ENCODE results near the gene RSPH6A. TPM values are rescaled to one million over a fixed set of nuclear protein-coding genes. Genes with fewer than 3 reads are reported as not detected.
A peak's percentile ranks its signal among the peaks of the same experiment; 100 is the strongest.

The RSPH6A gene
- total RNA-seq, 2 experiments from 2014 or later = 0.17 TPM; not detected in 1

GRCh38 chr19:45848922-45849321 is 33.8 kb upstream of the RSPH6A start:
- intact Hi-C loops (cut with micrococcal nuclease) = no loop called here
- Mint-ChIP-seq H3K4me1 (ENCODE audit: low read depth) (no peaks in the 10 kb centered on the region), H3K36me3 (ENCODE audit: low read depth) (peaks cover 54% of the 10 kb centered on the region), H3K27me3 (ENCODE audit: low read depth) (no peaks in the 10 kb centered on the region), H3K27ac (no peak overlapping the region), H3K4me3 (no peak overlapping the region), H3K9me3 (no peaks in the 10 kb centered on the region)
- no peak for DNase-seq
- CTCF ChIA-PET = interaction anchor here (0.8 to 2.4 kb wide), 2 partner anchors 32 to 34 kb away, joined by 3 to 5 read pairs; no protein-coding TSS in a partner anchor

- Mint-ChIP-seq H3K9me3 (no peaks in the 10 kb centered on the region), H3K36me3 (ENCODE audit: low read depth) (peaks cover 59% of the 10 kb centered on the region), H3K27me3 (ENCODE audit: low read depth) (no peaks in the 10 kb centered on the region), H3K27ac (no peak overlapping the region), H3K4me1 (ENCODE audit: low read depth) (no peaks in the 10 kb centered on the region), H3K4me3 (no peak overlapping the region)
- CTCF ChIA-PET = no interaction called here
- DNase-seq = no peak
- intact Hi-C loops (cut with micrococcal nuclease) = no loop called here
Measured at GRCh38 chr19:45847663-45848062, 32.6 kb upstream of the RSPH6A start.

GRCh38 chr19:45842198-45842597 is 27.1 kb upstream of the RSPH6A start:
- H3K36me3 Mint-ChIP-seq (ENCODE audit: low read depth) = peaks cover 65% of the 10 kb centered on the region
- no peaks in the 10 kb centered on the region for H3K9me3 Mint-ChIP-seq
- no peaks in the 10 kb centered on the region for H3K27me3 Mint-ChIP-seq (ENCODE audit: low read depth)
- no peak overlapping the region for H3K4me3 Mint-ChIP-seq
- CTCF ChIA-PET = no interaction called here
- intact Hi-C loops (cut with micrococcal nuclease) = no loop called here
- H3K27ac Mint-ChIP-seq = no peak overlapping the region
- no peak for DNase-seq
- no peaks in the 10 kb centered on the region for H3K4me1 Mint-ChIP-seq (ENCODE audit: low read depth)

- no peaks in the 10 kb centered on the region for H3K9me3 Mint-ChIP-seq
- CTCF ChIA-PET = no interaction called here
- intact Hi-C loops (cut with micrococcal nuclease) = no loop called here
- no peak overlapping the region for H3K27ac Mint-ChIP-seq
- H3K27me3 Mint-ChIP-seq (ENCODE audit: low read depth) = no peaks in the 10 kb centered on the region
- peaks cover 50% of the 10 kb centered on the region for H3K36me3 Mint-ChIP-seq (ENCODE audit: low read depth)
- no peaks in the 10 kb centered on the region for H3K4me1 Mint-ChIP-seq (ENCODE audit: low read depth)
- no peak for DNase-seq
- H3K4me3 Mint-ChIP-seq = no peak overlapping the region
Measured at GRCh38 chr19:45834970-45835369, 19.9 kb upstream of the RSPH6A start.

- H3K36me3 Mint-ChIP-seq (ENCODE audit: low read depth) = peaks cover 47% of the 10 kb centered on the region
- DNase-seq = no peak
- H3K4me3 Mint-ChIP-seq = no peak overlapping the region
- intact Hi-C loops (cut with micrococcal nuclease) = no loop called here
- no peaks in the 10 kb centered on the region for H3K9me3 Mint-ChIP-seq
- H3K4me1 Mint-ChIP-seq (ENCODE audit: low read depth) = peaks cover 2% of the 10 kb centered on the region
- H3K27me3 Mint-ChIP-seq (ENCODE audit: low read depth) = no peaks in the 10 kb centered on the region
- H3K27ac Mint-ChIP-seq = no peak overlapping the region
- CTCF ChIA-PET = no interaction called here
Measured at GRCh38 chr19:45828945-45829344, 13.8 kb upstream of the RSPH6A start.

- DNase-seq = no peak
- Mint-ChIP-seq H3K4me3 (no peak overlapping the region), H3K36me3 (ENCODE audit: low read depth) (peaks cover 47% of the 10 kb centered on the region), H3K4me1 (ENCODE audit: low read depth) (peaks cover 2% of the 10 kb centered on the region), H3K27ac (peak overlapping the region; percentile 21), H3K27me3 (ENCODE audit: low read depth) (no peaks in the 10 kb centered on the region), H3K9me3 (no peaks in the 10 kb centered on the region)
- intact Hi-C loops (cut with micrococcal nuclease) = no loop called here
- CTCF ChIA-PET = interaction anchor here (1.6 kb wide), 1 partner anchor 15 kb away, joined by 4 read pairs; no protein-coding TSS in a partner anchor
Measured at GRCh38 chr19:45828523-45828922, 13.4 kb upstream of the RSPH6A start.

- H3K27me3 Mint-ChIP-seq (ENCODE audit: low read depth) = no peaks in the 10 kb centered on the region
- H3K4me3 Mint-ChIP-seq = no peak overlapping the region
- no peak overlapping the region for H3K27ac Mint-ChIP-seq
- peaks cover 48% of the 10 kb centered on the region for H3K36me3 Mint-ChIP-seq (ENCODE audit: low read depth)
- intact Hi-C loops (cut with micrococcal nuclease) = no loop called here
- CTCF ChIA-PET = interaction anchor here (0.8 to 1.6 kb wide), 2 partner anchors 11 to 14 kb away, joined by 3 to 4 read pairs; no protein-coding TSS in a partner anchor
- H3K4me1 Mint-ChIP-seq (ENCODE audit: low read depth) = peaks cover 2% of the 10 kb centered on the region
- H3K9me3 Mint-ChIP-seq = no peaks in the 10 kb centered on the region
- no peak for DNase-seq
Measured at GRCh38 chr19:45827459-45828093, 12.5 kb upstream of the RSPH6A start.

- CTCF ChIA-PET = interaction anchor here (1.6 kb wide), 1 partner anchor 14 kb away, joined by 4 read pairs; no protein-coding TSS in a partner anchor
Measured at GRCh38 chr19:45826934-45827333, 11.8 kb upstream of the RSPH6A start.

GRCh38 chr19:45825917-45826893 is 11.1 kb upstream of the RSPH6A start:
- Mint-ChIP-seq H3K9me3 (no peaks in the 10 kb centered on the region), H3K4me1 (ENCODE audit: low read depth) (peaks cover 4% of the 10 kb centered on the region), H3K36me3 (ENCODE audit: low read depth) (peaks cover 43% of the 10 kb centered on the region), H3K27me3 (ENCODE audit: low read depth) (no peaks in the 10 kb centered on the region), H3K27ac (no peak overlapping the region), H3K4me3 (no peak overlapping the region)
- DNase-seq = no peak
- CTCF ChIA-PET = interaction anchor here (0.7 kb wide), 1 partner anchor 12 kb away, joined by 3 read pairs; no protein-coding TSS in a partner anchor
- intact Hi-C loops (cut with micrococcal nuclease) = no loop called here

More at GRCh38 chr19:45826934-45827333, 11.8 kb upstream of the RSPH6A start:
- H3K36me3 Mint-ChIP-seq (ENCODE audit: low read depth) = peaks cover 44% of the 10 kb centered on the region
- intact Hi-C loops (cut with micrococcal nuclease) = no loop called here
- H3K4me1 Mint-ChIP-seq (ENCODE audit: low read depth) = peaks cover 2% of the 10 kb centered on the region
- DNase-seq = no peak
- H3K27me3 Mint-ChIP-seq (ENCODE audit: low read depth) = no peaks in the 10 kb centered on the region
- H3K4me3 Mint-ChIP-seq = no peak overlapping the region
- no peaks in the 10 kb centered on the region for H3K9me3 Mint-ChIP-seq
- no peak overlapping the region for H3K27ac Mint-ChIP-seq

- intact Hi-C loops (cut with micrococcal nuclease) = no loop called here
- no peak for DNase-seq
- no peaks in the 10 kb centered on the region for H3K27me3 Mint-ChIP-seq (ENCODE audit: low read depth)
- peaks cover 40% of the 10 kb centered on the region for H3K36me3 Mint-ChIP-seq (ENCODE audit: low read depth)
- peaks cover 5% of the 10 kb centered on the region for H3K4me1 Mint-ChIP-seq (ENCODE audit: low read depth)
- H3K4me3 Mint-ChIP-seq = no peak overlapping the region
- no peak overlapping the region for H3K27ac Mint-ChIP-seq
- H3K9me3 Mint-ChIP-seq = no peaks in the 10 kb centered on the region
- CTCF ChIA-PET = no interaction called here
Measured at GRCh38 chr19:45825263-45825605, 10.1 kb upstream of the RSPH6A start.

- Mint-ChIP-seq H3K27me3 (ENCODE audit: low read depth) (no peaks in the 10 kb centered on the region), H3K4me1 (ENCODE audit: low read depth) (peaks cover 5% of the 10 kb centered on the region), H3K36me3 (ENCODE audit: low read depth) (peaks cover 36% of the 10 kb centered on the region), H3K9me3 (no peaks in the 10 kb centered on the region), H3K4me3 (no peak overlapping the region), H3K27ac (peak overlapping the region; percentile 4)
- CTCF ChIA-PET = interaction anchor here (0.8 to 1.0 kb wide), 2 partner anchors 11 to 58 kb away, joined by 3 read pairs; no protein-coding TSS in a partner anchor
- intact Hi-C loops (cut with micrococcal nuclease) = no loop called here
- no peak for DNase-seq
Measured at GRCh38 chr19:45824531-45825262, 9.6 kb upstream of the RSPH6A start.

- intact Hi-C loops (cut with micrococcal nuclease) = no loop called here
- H3K36me3 Mint-ChIP-seq (ENCODE audit: low read depth) = peaks cover 31% of the 10 kb centered on the region
- no peak overlapping the region for H3K27ac Mint-ChIP-seq
- H3K9me3 Mint-ChIP-seq = no peaks in the 10 kb centered on the region
- no peak overlapping the region for H3K4me3 Mint-ChIP-seq
- DNase-seq = no peak
- H3K27me3 Mint-ChIP-seq (ENCODE audit: low read depth) = no peaks in the 10 kb centered on the region
- H3K4me1 Mint-ChIP-seq (ENCODE audit: low read depth) = peaks cover 5% of the 10 kb centered on the region
- CTCF ChIA-PET = interaction anchor here (0.8 to 1.0 kb wide), 2 partner anchors 11 to 59 kb away, joined by 3 read pairs; no protein-coding TSS in a partner anchor
Measured at GRCh38 chr19:45824041-45824471, 8.9 kb upstream of the RSPH6A start.
